GM19372 (cell line): ENCODE results near the gene ZNF609.
"Not testable (repeated sequence)": the region's sequence is repeated elsewhere in the genome, so short reads cannot be mapped to it uniquely, and the experiment has no call there.

Experiments used
- ATAC-seq: cut with Tn5 transposase; IDR thresholded peaks from one replicate; pipeline ENCODE4 v1.9.1; 2021; ENCODE audit warnings: mild to moderate bottlenecking, low read depth, moderate library complexity; ENCODE audit not compliant: unreplicated experiment

The ZNF609 gene

GRCh38 chr15:64611085-64611725, 150.8 kb downstream of the ZNF609 start:
- ATAC-seq = no peak

DNA sequence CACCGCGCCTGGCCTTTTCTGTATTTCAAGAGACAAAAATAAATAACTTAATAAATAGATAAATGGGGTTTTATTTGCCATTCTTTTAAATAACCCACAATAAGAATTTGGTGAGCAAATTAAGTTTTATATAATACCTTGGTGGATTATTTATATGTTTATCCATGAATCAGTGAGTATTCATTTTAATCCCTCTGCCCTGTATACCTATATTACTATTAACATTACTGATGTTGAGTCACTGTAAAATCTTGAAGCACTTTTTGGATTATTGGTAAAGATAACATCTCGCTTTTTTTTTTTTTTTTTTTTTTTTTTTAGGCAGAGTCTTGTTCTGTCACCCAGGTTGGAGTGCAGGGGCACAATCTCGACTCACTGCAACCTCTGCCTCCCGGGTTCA, 154.1 kb downstream of the ZNF609 start:
- ATAC-seq = no peak

DNA sequence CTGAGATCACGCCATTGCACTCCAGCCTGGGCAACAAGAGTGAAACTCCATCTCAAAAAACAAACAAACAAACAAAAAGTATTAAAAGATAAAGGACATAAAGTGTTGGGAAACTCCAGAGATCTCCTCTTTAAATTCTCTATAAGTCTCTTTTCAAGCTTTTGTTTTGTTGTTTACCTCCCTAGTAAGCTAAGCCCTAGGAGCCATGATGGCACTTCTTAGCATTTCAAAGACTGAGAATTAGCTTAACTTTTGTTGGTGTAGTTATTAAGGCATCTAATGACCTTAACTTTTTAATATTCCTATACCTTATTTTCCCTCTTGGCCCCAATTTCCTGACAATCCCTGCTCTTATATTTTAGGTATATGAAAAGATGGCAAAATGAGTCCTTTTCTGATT, 157.3 kb downstream of the ZNF609 start:
- ATAC-seq = no peak

GRCh38 chr15:64618138-64618537, 157.8 kb downstream of the ZNF609 start:
- ATAC-seq = no peak

DNA sequence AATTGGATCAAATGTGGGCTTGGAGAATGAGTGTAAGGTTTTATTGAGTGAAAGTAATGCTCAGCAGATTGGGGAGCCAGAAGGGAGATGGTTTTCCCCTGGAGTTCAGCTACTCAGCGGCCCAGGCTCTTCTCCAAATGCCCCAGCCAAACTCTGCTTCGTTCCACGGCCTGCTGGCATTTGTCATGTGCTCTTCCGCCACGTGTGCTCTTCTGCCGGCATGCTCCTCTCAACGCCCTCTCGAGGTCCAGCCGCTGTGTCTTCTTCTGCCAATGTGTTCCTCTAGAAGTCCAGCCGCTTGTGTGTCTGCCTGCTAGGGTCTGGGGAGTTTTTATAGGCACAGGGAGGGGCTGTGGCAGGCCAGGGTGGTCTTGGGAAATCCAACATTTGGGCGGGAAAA, 158.2 kb downstream of the ZNF609 start:
- ATAC-seq = no peak

DNA sequence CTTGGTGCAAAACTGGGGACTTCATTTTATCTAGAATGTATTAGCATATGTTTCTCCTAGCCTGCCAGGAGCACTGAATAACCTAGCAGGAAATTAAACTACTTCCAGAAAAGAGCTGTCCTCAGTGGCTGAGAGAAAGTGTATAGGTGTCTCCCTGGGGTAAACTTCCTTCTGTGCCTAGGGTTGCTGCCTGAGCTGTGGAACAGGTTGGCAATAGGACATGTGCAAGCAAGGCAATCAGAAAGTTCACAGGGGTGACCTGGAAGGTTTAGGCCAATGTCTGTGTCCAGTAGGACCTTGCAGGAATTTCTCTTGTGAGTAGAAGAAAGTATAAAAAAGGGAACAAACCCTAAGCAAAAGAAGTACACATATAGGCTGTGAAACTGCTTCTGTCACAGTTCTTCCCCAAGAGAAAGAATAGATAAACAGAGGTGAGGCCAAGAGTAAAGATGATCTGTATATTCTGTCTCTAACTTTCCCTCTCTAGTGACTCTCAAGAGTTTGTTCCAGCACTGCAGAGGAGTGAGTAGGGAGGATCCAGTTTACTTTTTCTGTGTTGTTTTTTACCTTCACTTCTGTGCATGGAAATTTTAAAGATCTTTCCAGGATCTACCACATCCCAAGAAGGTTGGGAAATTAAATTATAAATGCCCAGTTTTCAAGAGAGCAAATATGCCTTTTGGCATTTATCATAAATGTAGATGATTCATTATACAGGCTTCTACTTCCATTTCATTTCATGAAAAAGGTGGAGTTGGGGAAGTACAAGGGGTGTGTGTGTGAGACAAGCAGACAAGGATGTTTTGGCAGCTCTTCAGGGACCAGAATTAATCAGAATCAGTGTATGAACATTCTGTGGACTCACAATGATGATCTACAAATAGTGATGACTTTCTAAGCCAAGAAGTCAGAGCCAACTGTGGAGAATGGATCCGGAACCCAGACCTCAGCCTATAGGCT, 159.8 kb downstream of the ZNF609 start:
- no peak for ATAC-seq

GRCh38 chr15:64621056-64621455, 160.7 kb downstream of the ZNF609 start:
- ATAC-seq = no peak

- ATAC-seq = peak; percentile 56
Observed at GRCh38 chr15:64622410-64623260, 162.3 kb downstream of the ZNF609 start.

DNA sequence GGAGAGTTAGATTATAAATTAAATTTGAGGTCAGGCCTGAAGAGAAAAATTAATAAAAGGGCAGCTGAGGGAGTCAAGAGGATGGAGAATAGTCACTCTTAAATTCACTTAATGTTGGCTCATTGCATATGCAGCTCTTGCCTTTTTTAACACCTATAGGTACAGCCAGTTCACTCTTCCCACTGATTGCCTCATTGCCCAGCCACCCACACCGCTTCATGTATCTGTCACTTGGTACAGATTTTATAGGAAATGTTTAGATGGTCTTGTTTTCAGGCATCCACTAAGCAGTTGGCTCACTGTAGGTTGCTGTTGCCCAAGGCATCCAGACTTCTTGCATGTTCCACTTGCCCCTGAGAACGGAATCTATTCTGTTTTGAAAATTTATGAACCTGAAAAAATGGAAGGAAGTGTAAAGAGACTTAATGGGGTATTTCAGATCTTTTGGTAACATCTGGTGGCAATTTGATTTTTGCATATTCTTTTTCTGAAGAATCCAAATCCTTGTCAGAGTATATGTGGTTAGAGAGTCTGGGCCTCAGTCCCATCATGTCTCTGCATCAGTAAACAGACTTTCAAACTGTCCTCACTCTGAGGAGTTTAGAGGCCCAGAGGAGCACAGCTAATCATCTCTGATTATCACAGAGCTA, 163.1 kb downstream of the ZNF609 start:
- ATAC-seq = no peak

DNA sequence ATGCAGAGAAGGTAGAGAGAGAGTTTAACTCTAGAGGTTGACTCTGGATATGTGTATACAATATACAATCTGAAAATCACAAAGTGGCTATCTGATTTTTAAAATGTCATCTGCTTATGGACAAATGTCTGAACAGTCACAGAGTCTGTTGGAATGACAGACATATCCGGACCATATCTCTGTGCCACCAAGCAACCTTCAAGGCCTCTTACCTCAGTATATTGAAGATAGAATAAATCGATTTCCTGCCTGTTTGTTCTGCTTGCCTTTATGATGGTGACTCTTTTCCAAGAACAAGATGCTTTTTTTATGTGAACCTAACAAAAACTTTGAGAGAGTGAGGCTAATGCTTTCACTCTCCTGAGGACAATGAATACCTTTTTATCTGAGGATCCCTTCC, 163.9 kb downstream of the ZNF609 start:
- no peak for ATAC-seq

DNA sequence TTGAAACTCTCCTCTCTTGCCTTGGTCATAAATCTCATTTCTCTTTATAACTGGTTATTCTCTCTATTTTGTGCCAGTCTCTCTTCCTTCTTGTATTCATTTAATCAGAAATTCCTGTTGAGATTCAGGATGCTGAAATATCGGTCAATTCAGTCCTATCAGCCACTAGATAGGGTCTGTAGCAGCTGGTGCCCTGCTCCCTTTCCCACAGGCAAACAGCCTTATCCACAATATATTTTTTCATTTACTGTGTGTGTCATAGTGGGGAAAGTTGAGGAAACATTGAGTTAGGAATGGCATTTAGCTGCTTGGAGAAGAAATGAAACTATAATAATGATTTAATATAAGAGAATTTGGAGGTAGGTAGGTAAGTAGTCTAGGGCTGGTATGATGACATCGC, 168.7 kb downstream of the ZNF609 start:
- no peak for ATAC-seq

- ATAC-seq = no peak
Observed at GRCh38 chr15:64630396-64631107, 170.2 kb downstream of the ZNF609 start.

DNA sequence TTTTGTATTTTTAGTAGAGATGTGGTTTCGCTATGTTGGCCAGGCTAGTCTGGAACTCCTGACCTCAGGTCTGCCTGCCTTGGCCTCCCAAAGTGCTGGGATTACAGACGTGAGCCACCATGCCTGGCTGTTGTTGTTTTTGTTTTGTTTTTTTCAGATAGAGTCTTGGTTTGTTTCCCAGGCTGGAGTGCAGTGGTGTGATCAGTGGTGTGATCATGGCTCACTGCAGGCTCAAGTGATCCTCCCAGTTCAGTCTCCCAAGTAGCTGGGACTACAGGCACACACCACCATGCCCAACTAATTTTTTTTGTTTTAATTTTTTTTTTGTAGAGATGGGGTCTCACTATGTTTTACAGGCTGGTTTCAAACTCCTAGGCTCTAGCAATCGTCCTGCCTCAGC, 172.3 kb downstream of the ZNF609 start:
- not testable (repeated sequence) for ATAC-seq

- no peak for ATAC-seq
Observed at GRCh38 chr15:64633332-64633731, 173.0 kb downstream of the ZNF609 start.

DNA sequence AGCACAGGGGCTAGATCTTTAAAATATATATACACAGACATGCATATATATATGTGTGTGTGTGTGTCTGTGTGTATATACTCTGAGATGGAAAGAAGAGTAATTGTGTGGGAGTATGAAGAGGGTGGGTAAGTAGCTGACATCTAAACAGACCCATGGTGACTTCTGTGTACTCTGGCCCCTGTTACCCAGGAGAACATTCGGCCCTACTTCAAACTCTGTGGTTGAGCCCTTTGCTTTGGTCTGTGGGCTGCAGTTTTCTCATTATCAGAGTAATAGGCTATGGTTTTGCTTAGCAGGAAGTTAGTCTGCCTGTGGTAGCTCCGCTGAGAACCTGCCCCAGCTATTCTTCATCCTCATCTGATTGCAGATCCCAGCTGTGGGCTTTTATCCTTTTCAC, 173.6 kb downstream of the ZNF609 start:
- ATAC-seq = no peak

GRCh38 chr15:64634576-64635498, 174.5 kb downstream of the ZNF609 start:
- no peak for ATAC-seq

DNA sequence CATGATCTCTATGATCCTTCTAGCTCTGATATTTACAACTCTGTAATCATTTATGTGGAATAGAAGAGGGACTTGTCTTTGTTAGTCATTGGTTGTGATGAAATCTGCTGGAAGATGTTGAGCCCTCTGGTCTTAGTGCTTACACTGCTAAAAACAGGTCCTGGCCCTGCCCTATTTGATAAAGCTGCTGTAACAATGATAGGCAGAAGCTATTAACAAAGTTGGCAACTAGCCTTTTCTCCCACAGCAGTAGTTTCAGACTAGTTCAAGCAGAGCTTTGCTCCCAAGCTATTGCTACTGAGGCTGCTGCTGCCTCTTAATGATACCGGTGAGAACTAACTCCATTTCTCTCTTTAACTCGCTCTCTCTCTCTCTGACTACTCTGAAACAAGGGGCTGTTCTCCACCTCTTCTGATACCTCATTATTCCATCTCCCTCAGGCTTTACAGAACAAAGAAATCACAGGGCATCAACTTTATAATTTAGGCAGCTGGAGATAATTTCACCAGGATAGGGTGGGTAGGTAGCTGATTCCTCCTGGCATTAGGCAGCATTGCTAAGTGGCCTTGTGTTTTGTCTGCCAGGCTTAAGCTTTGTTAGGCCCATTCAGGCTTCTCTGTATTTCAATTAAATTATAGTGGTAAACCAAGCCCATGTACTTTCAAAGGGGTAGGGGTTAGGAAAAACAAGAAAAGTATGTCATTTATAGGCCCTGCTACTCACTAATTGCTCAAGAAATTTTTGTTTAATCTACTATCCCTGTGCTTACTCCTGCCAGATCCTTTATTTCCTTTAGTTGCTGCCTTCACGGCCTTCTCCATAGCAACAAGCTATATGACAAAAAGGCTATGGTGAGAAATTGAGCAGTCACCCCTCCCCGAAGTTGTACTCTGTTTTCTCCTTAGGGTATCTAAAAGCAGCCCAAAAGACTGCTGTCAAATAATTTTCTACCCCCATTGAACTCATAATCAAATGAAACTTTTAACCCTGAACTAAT, 175.4 kb downstream of the ZNF609 start:
- no peak for ATAC-seq

- no peak for ATAC-seq
Observed at GRCh38 chr15:64636556-64636955, 176.2 kb downstream of the ZNF609 start.
